C4-2B (cell line): ENCODE results near the gene LARGE1.

Experiments used
- ZFX ChIP-seq: fragments of 450-650 bp; IDR thresholded peaks from 2 replicates; pipeline ENCODE4 v1.6.1; 2017
- TF ChIP-seq, protein P1 (sequence below): fragments of 450-650 bp; conservative IDR thresholded peaks from 2 replicates; pipeline ENCODE4 v1.5.1; 2017; ENCODE audit warnings: mild to moderate bottlenecking

DNA sequence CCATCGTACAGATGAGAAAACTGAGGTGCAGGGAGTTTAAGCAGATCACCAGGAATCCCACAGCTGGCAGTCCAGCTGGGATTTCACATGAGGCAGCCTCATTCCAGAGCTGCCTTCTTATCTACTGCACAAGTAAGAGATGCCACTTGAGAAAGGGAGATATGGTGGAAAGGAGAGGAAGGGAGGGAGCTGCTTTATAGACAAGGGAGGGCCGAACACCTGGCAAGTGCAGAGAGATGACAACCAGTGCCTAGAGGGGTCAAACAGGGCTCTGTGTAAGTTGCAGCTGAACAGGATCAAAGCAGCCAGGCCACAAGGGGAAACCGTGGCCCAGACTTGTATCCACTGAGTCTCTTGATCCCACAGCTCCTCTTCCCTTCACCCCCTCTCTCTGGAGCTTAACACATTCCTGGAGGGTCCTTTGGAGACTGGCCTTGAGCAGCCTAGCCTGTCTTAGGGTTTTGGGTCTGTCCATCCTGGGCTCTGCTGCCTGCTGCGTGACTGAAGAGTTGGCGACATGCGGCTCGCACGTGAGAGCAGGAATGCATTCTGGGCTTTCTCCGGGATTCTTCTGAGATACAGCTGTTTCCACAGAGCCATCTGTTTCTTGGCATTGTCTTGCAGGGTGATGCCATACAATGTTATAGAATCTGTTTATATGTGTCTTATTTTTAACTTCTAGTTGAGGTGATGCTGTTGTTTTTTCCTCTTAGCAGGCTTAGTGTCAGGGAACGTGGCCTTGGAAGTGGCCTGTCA, 593.6 kb downstream of the LARGE1 start:
- TF ChIP-seq, protein P1, sequence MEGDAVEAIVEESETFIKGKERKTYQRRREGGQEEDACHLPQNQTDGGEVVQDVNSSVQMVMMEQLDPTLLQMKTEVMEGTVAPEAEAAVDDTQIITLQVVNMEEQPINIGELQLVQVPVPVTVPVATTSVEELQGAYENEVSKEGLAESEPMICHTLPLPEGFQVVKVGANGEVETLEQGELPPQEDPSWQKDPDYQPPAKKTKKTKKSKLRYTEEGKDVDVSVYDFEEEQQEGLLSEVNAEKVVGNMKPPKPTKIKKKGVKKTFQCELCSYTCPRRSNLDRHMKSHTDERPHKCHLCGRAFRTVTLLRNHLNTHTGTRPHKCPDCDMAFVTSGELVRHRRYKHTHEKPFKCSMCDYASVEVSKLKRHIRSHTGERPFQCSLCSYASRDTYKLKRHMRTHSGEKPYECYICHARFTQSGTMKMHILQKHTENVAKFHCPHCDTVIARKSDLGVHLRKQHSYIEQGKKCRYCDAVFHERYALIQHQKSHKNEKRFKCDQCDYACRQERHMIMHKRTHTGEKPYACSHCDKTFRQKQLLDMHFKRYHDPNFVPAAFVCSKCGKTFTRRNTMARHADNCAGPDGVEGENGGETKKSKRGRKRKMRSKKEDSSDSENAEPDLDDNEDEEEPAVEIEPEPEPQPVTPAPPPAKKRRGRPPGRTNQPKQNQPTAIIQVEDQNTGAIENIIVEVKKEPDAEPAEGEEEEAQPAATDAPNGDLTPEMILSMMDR = no peak
- TF ChIP-seq ZFX = no peak
